Prostate gland (tissue), 2 donors: ENCODE data around the gene ZNF25.
"Not testable (repeated sequence)": the region's sequence is repeated elsewhere in the genome, so short reads cannot be mapped to it uniquely, and the experiment has no call there.

ENCODE experiments used
- CTCF ChIP-seq, 4 experiments: fragments of 200-600 bp in 2 of 4; fragments of 450-650 bp in 2 of 4; sonication (generic) in 2 of 4; IDR thresholded peaks; 1 replicate in 3 of 4; 2 replicates in 1 of 4; pipeline ENCODE4 v1.5.1; 2016 to 2019; ENCODE audit warnings: antibody characterized with exemption in 4 of 4, mild to moderate bottlenecking in 2 of 4, moderate library complexity in 2 of 4
- POLR2A ChIP-seq: fragments of 450-650 bp; IDR thresholded peaks from one replicate; pipeline ENCODE4 v1.6.1; 2016; ENCODE audit warnings: antibody characterized with exemption, mild to moderate bottlenecking

- not testable (repeated sequence) for TF ChIP-seq CTCF (IDR thresholded peaks at IDR 0.05); POLR2A
Measured at GRCh38 chr10:38019124-38019523, 42.7 kb upstream of the ZNF25 start.
